SK-N-MC (cell line): Measurements from ENCODE around the gene ZDHHC11.
"Not testable (repeated sequence)": the region's sequence is repeated elsewhere in the genome, so short reads cannot be mapped to it uniquely, and the experiment has no call there.

ENCODE experiments used
- EZH2 ChIP-seq: fragments of 200-600 bp; sonication (generic); IDR thresholded peaks from one replicate; pipeline ENCODE4 v1.6.1; 2017; ENCODE audit warnings: antibody characterized with exemption
- POLR2AphosphoS5 ChIP-seq: IDR thresholded peaks from 2 replicates; pipeline ENCODE4 v1.6.1; 2012; ENCODE audit warnings: mild to moderate bottlenecking, low read depth, low read length, borderline replicate concordance

DNA sequence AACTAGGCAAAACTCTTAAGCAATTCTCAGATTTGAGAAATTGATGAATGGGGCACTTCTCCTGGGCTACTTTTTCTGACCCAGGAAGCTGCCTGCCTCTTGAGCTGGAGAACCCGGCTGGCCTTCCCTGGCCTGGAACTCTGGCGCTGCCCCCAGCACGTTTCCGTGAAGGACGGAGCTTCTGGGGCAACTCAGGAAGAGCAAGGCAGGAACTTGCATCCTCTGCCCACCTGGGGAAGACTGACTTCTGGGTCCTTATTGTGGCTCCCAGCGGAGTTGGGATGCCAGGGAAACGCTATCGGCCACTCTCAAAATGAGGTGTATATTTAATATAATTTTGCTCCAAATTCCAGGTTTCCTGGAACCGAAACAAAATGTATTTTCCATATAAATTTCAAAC, 39.4 kb downstream of the ZDHHC11 start:
- TF ChIP-seq POLR2AphosphoS5, EZH2: not testable (repeated sequence)
